CD4-positive, alpha-beta T cell treated with Interleukin-10 for 1 hour (primary cell): ENCODE measurements around the gene CERS6.

Experiments
- DNase-seq: peaks from one replicate; pipeline ENCODE4 v3.0.0-alpha.2; 2020

The CERS6 gene

GRCh38 chr2:168445960-168446359 is 10.1 kb upstream of the CERS6 start:
- no peak for DNase-seq

GRCh38 chr2:168448980-168449379 is 7.1 kb upstream of the CERS6 start:
- DNase-seq = no peak

- DNase-seq = no peak
These were observed 6.7 kb upstream of the CERS6 start for GRCh38 chr2:168449419-168449818.

GRCh38 chr2:168450171-168450570 is 5.9 kb upstream of the CERS6 start:
- DNase-seq = peak; percentile 9

- DNase-seq = no peak
These were observed 5.3 kb upstream of the CERS6 start for GRCh38 chr2:168450732-168451131.

- DNase-seq = no peak
These were observed 3.3 kb upstream of the CERS6 start for GRCh38 chr2:168452781-168453180.

GRCh38 chr2:168453404-168453803 is 2.7 kb upstream of the CERS6 start:
- DNase-seq = no peak

- no peak for DNase-seq
These were observed 1.1 kb upstream of the CERS6 start for GRCh38 chr2:168454737-168455644.

GRCh38 chr2:168456521-168457189 is 583 bp downstream of the CERS6 start:
- peak; percentile 16 for DNase-seq

- DNase-seq = no peak
These were observed 1.3 kb downstream of the CERS6 start for GRCh38 chr2:168457190-168457895.

- no peak for DNase-seq
These were observed 2.1 kb downstream of the CERS6 start for GRCh38 chr2:168458139-168458538.

GRCh38 chr2:168459256-168459655 is 3.2 kb downstream of the CERS6 start:
- DNase-seq = no peak

GRCh38 chr2:168460571-168460970 is 4.5 kb downstream of the CERS6 start:
- no peak for DNase-seq

GRCh38 chr2:168461178-168461941 is 5.3 kb downstream of the CERS6 start:
- DNase-seq = no peak

GRCh38 chr2:168461942-168462331 is 5.9 kb downstream of the CERS6 start:
- DNase-seq = no peak

GRCh38 chr2:168462543-168463045 is 6.5 kb downstream of the CERS6 start:
- no peak for DNase-seq

GRCh38 chr2:168465594-168465993 is 9.5 kb downstream of the CERS6 start:
- no peak for DNase-seq

- DNase-seq = no peak
These were observed 10.2 kb downstream of the CERS6 start for GRCh38 chr2:168466190-168466737.

- DNase-seq = no peak
These were observed 10.9 kb downstream of the CERS6 start for GRCh38 chr2:168466834-168467565.

- DNase-seq = no peak
These were observed 11.7 kb downstream of the CERS6 start for GRCh38 chr2:168467729-168468128.

- no peak for DNase-seq
These were observed 12.3 kb downstream of the CERS6 start for GRCh38 chr2:168468354-168468753.
